Mammary epithelial cell (primary cell): Measurements from ENCODE around the gene TGFBRAP1.

ENCODE experiments used
- EZH2 ChIP-seq: IDR thresholded peaks from 2 replicates; pipeline ENCODE4 v1.6.1; 2012; ENCODE audit warnings: low read length, inconsistent platforms, borderline replicate concordance
- TF ChIP-seq, protein P1 (sequence below), 2 donors: IDR thresholded peaks in 1 of 2; conservative IDR thresholded peaks in 1 of 2; 2 replicates each; pipeline ENCODE4 v1.5.1; 2011 to 2012; ENCODE audit warnings: inconsistent platforms in 2 of 2, low read length in 2 of 2, mild to moderate bottlenecking in 2 of 2, control low read depth in 1 of 2, low read depth in 1 of 2; ENCODE audit not compliant: insufficient read depth in 1 of 2; ENCODE audit errors: extremely low read depth in 1 of 2

DNA sequence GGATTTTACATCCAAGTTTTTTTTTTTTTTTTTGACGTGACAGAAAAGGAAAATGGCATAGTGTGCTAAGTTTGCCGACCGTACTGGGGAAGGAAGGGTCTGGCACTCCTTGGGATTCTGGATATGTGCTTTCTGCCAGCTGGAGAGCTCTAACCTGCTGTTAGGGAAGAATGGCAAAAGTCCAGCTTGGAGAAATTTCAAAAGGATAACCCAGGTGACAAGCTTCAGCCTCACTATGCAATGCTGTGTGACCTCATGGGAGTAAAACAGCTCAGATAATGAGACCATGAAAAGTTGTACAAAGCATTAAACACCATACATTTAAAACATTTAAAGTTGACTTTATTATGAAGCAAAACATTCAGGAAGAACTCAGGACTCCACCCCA is 98.3 kb downstream of the TGFBRAP1 start:
- TF ChIP-seq, protein P1, sequence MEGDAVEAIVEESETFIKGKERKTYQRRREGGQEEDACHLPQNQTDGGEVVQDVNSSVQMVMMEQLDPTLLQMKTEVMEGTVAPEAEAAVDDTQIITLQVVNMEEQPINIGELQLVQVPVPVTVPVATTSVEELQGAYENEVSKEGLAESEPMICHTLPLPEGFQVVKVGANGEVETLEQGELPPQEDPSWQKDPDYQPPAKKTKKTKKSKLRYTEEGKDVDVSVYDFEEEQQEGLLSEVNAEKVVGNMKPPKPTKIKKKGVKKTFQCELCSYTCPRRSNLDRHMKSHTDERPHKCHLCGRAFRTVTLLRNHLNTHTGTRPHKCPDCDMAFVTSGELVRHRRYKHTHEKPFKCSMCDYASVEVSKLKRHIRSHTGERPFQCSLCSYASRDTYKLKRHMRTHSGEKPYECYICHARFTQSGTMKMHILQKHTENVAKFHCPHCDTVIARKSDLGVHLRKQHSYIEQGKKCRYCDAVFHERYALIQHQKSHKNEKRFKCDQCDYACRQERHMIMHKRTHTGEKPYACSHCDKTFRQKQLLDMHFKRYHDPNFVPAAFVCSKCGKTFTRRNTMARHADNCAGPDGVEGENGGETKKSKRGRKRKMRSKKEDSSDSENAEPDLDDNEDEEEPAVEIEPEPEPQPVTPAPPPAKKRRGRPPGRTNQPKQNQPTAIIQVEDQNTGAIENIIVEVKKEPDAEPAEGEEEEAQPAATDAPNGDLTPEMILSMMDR (conservative IDR thresholded peaks at IDR 0.05 in 1 of 2, IDR thresholded peaks at IDR 0.05 in 1 of 2; ENCODE audit: extremely low read depth in 1 of 2, insufficient read depth in 1 of 2, low read depth in 1 of 2, low read length in 2 of 2): no peak
- TF ChIP-seq EZH2: no peak
